GF-D8 (cell line): ENCODE measurements around the gene ZCCHC14.

Source experiments
- DNase-seq: peaks from one replicate; lab custom pipeline; 2025; lab: John Stamatoyannopoulos, UW

The ZCCHC14 gene

DNA sequence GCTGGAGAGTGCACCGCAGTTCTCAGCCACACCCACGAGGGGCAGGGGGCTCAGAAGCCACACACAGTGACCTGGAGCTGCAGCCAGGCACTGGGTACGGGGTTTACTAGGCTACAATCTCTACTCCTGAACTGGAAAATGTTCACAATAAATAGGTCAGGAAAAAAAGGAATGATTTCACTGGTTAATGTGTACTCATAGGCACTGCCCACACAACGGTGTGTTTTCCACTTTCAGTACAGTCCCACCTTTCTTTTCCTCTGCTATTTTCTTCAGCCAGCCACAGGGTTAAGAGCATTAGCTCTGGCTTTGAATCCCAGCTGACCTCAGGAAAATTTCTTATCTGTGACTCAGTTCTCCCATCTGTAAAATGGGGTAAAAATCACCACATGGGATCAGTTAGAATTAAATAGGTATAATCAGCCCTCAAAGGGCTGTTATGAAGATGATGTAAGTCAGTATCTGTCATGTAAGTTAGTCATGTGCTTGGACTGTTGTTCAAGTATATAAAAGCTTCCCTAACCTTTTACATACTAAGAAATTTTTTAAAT, 35.7 kb downstream of the ZCCHC14 start:
- no peak for DNase-seq

DNA sequence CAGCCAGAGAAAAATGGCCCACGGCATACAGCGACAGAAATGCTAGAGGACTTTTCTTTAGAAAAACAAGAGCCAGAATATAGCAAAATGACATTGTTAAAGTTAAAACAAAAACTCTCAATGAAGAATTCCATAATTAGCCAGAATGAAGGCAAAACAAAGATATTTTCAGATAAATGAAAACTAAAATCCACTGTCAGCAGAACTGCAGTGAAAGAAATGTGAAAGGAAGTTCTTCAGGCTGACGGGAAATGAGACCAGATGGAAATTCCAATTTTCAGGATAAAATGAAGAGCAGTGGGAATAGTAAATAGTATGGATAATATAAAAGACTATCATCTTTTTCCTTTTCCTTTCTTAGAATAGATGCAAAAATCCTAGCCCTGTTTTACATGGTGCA, 38.4 kb downstream of the ZCCHC14 start:
- DNase-seq: no peak

GRCh38 chr16:87453326-87453725, 39.5 kb downstream of the ZCCHC14 start:
- no peak for DNase-seq

DNA sequence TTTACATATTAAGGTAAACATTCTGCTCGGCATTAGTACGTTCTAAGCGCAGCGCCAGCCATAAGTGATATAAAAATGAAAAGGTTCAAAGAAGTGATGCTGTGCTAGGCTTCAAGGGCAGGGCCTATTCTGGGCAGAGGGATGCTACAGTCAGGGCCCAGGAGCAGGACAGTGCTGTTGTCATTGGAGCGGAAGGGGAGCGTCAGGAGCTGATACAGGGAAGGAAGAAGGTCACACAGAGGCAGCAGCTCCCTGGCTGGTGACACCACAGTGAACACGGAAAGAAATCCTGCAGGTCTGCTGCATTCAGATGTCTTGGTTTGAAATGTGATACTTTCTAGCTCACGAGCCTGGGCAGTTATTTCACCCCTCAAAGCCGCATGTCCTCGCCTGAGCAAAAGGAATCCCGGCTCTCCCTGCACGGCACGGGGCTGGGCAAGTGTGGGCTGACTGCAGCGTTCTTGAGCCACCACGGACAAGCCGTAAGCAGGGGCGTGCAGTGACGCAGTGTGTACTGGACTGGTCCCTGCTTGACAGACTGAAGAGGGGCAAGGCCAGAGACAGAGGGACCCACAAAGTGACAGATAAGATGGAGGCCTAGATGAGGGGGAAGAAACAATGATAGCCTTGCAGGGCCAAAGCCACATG, 41.1 kb downstream of the ZCCHC14 start:
- no peak for DNase-seq

DNA sequence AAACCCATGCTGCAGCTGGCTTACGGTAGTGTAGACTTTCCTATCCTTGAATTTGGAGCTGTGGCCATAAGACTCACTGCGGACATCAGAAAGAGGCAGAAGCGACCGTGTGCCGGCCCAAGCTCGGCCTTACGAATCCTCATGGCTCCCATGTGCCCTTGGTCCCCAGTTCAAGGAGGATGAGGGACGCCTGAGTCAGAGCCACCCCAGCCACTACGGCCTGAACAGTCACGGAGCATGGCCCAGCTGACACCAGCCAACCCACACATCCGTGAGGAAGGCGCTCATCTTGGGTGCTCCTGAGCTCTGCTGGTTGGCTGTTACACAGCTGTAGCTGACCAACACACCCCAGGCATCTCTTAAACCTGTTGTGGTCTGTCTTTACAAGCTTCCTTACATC, 44.0 kb downstream of the ZCCHC14 start:
- DNase-seq: no peak

GRCh38 chr16:87447323-87447722, 45.5 kb downstream of the ZCCHC14 start:
- no peak for DNase-seq

GRCh38 chr16:87446479-87446878, 46.3 kb downstream of the ZCCHC14 start:
- no peak for DNase-seq

GRCh38 chr16:87445486-87445885, 47.3 kb downstream of the ZCCHC14 start:
- no peak for DNase-seq

DNA sequence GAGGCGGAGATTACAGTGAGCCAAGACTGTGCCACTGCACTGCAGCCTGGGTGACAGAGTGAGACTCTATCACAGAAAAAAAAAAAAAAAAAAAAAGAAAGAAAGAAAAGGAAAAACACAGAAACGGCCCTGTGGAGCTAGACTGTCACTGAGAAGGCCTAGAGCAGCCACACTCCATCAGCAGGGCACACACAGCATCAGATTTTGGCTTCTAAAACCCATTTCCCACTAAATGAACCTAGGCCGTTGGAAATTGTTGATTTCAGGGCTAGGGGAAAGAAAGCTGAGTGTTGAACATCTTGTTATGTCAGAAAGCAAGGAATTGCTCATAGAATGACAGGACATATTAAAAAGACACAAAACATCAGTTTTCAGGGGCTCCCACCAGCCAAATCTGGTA, 48.9 kb downstream of the ZCCHC14 start:
- no peak for DNase-seq

GRCh38 chr16:87443016-87443415, 49.8 kb downstream of the ZCCHC14 start:
- no peak for DNase-seq

- DNase-seq: no peak
Measured at GRCh38 chr16:87442581-87442966, 50.2 kb downstream of the ZCCHC14 start.

- no peak for DNase-seq
Measured at GRCh38 chr16:87441886-87442580, 50.8 kb downstream of the ZCCHC14 start.

DNA sequence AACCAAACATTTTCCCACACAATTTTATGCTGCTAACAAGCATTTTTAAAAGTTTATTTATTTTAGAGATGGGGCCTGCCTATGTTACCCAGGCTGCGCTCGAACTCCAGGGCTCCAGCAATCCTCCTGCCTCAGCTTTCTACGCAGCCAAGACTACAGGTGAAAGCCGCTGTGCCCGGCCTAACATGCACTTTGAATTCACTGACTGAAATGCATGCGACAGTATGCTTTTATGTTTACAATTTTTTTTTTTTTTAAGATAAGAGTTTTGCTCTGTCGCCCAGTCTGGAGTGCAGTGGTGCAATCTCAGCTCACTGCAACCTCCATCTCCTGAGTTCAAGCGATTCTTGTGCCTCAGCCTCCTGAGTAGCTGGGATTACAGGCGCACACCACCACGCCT, 52.9 kb downstream of the ZCCHC14 start:
- no peak for DNase-seq

DNA sequence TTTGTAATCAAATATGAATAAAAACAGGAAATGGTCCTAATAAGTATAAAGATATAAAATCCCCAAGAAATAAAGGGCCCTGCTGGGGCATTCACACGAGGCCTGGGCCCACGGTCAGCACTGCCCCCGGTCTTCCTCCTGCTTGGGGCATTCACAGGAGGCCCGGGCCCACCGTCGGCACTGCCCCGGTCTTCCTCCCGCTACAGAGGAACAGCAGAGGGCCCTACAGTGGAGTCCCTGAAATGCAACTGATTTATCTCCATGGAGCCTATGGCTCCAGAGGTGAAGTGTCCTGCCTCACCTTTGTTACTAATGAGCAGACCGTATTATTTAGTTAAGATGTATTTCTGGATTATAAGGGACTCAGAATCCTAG, 54.2 kb downstream of the ZCCHC14 start:
- DNase-seq: no peak

DNA sequence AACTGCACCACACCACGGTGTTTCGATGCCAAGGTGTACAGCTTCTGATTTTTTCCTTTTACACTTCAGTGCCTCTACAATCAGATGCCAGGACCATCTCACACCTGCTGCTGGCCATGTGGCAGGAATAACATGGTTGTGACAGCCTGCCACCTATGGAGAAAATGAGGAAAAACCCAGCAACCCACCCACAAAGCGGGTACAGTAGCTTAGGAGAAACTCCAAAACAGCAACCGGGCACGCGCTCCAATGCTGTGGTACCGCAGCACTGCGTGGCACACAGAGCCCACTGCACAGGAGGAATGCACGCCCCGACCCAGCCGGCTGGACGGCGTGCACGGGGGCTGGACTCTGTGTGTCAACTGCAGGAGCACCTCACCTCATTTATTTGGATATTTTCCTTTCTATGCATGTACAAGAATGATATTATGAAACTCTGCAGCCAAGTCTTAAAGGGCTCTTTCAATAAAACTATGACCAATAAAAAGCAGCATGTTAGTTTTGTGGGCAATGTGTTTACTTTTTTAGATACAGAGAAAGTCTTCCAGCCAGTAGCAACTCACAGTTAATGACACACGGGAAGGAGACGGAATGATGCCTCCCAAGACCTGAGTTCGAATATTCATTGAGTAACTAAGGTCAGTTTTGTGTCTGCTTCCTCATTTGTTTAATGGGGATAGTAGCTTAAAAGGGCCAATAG, 54.8 kb downstream of the ZCCHC14 start:
- no peak for DNase-seq

GRCh38 chr16:87437327-87437726, 55.5 kb downstream of the ZCCHC14 start:
- no peak for DNase-seq

- DNase-seq: no peak
Measured at GRCh38 chr16:87436225-87437172, 56.3 kb downstream of the ZCCHC14 start.

DNA sequence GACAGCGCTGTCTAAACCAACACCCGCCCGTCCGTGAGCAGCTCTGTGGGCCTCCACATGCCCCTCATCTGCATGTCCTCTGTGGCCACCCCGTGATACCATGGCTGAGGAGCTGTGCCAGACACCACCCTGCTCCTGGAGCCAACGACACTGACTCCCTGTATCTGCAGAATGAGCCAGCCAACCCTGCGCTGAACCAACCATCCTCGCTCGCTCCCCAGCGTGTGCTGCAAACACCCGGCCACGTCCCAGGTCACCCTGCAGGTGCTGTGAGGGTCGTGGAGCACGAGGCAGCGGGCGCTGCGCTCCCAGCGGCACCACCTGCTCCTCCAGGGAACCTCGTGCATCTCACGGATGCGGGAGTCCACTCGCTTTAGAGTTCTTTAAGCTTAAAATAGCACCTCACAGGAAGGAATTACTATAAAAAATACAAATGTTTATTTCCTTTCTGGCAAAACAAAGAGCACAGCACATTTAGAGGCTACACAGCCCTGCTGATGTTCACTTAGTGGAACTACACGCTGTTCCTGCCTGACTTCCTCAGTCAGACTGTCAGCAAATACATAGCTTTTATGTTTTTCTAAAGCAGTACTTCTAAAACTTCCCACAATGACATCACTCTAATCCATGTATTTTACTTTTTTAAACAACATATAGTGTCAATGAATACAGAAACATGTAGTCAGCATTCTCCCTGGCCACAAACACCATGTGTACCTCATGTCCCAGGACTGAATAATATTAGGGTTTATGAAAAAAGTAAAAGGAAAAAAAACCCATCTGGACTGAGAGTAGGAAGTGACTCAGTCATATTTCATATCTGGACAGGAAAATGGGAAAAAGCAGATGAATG, 57.2 kb downstream of the ZCCHC14 start:
- no peak for DNase-seq

DNA sequence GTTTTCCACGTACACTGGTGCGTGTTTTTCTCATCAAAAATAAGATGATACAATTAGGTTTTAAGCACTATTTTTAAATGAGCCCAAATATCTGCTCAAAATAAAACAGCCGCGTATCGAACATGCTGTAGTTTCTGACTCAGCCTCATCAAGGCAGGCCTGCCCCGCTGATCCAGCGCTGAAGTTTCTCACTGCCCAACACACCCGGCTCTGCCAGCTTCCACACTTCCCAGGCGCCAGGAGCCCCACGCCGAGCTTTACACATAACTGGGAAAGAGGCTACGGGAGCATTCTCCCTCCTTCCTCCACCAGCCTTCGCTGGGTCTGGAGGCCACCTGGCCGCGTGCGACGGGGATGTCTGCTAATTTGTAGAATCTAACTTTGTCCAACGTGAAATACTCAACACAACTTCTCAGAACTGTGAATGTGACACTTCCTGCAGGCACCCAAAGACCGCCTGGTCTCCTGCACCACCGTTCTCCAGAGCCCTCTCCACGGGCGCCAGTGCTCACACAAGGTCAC, 58.6 kb downstream of the ZCCHC14 start:
- no peak for DNase-seq

DNA sequence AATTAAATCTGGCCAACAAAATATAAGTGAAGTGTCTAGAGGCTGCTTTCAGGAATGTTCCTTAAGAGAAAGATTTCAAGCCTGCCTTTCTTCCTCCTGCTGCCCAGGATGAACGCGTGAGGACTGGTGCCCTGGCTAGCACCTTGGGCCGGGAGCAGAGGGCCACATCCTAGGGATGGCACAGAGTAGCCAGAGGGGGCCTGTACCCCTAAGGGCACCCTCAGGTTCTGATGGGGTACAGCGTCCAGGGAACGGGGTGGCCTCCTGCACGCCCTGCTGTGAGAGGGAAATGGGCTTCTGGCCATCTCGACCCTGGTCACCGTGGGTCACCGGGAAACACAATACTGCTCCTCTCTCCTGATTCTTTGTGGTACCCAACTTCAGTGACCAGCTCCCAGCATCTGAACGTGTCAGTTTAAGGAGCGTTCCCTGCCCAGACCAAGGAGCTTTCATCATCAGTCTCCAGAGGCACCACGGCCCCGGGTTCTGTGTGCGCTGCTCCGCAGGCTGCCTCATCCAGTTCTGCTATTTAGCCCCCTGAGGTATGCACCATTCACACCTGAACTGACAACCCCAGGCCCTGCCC, 60.4 kb downstream of the ZCCHC14 start:
- DNase-seq: no peak
